ENCODE data around the gene MAGI2.

DNA sequence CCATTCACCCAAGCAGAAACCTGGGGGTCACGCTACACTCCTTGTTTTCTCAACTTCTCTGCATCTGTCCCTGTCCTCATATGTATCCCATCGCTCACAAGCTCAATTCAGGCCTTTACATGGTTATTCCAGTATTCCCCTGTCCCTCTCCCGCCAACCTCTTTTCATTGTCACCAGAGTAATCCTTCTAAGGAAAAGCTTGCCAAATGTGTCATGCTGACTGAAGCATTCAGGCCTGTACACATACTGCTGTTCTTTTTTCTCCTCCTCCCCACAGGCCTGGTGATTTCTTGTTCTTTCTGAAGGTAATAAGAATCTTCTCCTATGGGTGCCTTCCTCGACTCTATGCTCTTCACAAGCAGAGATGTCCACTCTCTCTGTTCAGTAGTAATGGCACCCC, 1372.7 kb downstream of the MAGI2 start:
- TF ChIP-seq, protein P1, sequence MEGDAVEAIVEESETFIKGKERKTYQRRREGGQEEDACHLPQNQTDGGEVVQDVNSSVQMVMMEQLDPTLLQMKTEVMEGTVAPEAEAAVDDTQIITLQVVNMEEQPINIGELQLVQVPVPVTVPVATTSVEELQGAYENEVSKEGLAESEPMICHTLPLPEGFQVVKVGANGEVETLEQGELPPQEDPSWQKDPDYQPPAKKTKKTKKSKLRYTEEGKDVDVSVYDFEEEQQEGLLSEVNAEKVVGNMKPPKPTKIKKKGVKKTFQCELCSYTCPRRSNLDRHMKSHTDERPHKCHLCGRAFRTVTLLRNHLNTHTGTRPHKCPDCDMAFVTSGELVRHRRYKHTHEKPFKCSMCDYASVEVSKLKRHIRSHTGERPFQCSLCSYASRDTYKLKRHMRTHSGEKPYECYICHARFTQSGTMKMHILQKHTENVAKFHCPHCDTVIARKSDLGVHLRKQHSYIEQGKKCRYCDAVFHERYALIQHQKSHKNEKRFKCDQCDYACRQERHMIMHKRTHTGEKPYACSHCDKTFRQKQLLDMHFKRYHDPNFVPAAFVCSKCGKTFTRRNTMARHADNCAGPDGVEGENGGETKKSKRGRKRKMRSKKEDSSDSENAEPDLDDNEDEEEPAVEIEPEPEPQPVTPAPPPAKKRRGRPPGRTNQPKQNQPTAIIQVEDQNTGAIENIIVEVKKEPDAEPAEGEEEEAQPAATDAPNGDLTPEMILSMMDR (IDR thresholded peaks at IDR 0.05) = no peak
- TF ChIP-seq POLR2A (IDR thresholded peaks at IDR 0.05) = no peak

All from body of pancreas (tissue), 4 donors.